Inferior parietal cortex (tissue), 1 donor: ENCODE measurements around the gene ATXN10.
"Not testable (repeated sequence)": the region's sequence is repeated elsewhere in the genome, so short reads cannot be mapped to it uniquely, and the experiment has no call there.

Experiments used
- DNase-seq: peaks from one replicate; pipeline ENCODE4 v3.0.0-alpha.2; 2016; ENCODE audit errors: extremely low spot score

Gene ATXN10

DNA sequence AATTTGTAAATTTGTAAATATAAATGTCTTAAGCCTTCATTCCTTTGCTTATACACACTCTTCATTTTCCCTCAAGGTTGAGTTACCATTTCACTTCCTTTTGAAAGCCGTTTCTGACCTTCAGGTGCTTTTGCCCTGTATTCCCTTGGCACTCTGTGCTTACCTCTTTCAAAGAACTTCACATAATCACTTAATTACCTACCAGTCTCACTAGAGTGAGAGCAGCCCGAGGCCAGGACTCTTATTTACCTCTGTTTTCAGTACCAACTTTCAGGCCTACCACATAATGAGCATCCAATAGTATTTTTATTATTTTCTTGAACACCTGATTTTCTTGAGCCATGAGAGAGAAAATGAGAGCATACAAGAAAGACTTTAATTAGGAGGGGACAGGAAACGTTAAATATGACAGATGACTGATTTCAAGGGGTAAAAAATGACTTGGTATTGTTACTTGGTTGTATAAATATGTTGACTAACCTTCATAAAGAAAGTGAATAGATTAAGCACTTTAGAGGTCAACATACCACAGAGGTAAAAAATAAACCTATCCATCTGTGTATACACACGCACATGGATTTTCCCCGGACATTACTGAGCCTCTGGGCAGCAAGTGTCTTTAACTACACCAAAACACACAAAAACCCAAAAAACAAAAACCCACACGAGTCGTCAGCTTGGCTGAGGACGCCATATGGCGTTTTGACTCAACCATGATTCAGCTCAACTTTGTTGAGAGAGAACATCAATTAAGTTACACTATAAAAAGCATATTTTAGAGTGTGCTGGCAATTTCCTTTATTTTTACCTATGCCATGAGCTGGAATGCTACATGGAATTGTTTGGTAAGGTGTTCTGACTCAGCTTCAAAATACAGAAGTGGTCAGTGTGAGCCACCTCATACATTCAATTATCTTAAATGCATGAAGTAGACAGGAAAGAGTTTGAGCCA lies 7.6 kb downstream of the ATXN10 start:
- DNase-seq = peak; percentile 62

DNA sequence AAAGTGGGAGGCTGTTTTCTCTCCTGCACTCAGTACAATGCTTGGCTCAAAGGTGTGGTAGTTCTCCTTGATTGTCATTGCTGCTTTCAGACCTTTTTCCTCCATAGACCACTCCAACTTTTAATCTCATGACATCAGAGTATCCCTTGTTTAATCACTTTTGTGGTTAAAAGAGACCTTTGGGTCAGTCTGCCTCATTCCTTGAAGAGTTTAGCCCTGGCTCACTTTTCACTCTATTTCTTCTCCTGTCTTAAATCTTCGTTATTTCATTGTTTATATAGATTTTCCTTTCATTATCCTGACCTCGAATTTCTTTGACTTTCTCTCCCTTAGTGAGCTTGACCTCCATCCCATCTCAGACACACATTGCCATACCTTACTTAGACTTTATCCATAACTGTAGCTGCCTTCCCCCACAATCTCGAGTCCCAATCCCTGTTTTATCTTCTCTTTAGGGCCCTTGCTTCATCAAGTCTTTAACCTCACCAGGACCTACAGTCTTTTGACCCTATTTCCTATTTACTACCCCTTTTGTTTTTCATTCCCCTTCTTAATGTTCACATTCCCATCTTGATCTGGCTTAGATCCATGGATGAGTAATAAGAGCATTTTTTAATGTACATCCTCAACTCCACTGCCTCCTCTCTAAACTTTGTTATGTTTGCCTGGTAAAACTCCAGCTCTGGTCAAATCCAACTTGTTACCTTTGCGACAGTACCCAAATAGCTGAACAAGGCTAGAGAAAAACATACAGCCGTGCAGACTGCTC lies 9.5 kb downstream of the ATXN10 start:
- no peak for DNase-seq

DNA sequence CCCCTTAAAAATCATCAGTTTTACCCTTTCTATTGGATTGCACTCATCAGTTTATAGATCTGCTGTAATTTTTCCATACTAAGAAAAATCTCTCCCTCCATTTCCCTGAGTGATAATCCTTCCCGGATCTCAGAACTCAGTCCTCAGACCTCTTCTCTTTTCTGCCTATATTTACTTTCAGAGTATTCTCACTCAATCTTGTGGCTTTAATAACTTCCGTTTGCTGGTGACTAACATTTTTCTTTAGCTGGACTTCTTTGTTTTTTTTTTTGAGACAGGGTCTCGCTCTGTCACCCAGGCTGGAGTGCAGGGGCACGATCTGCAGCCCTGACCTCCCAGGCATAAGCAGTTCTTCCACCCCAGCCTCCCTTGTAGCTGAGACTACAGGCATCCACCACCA lies 10.4 kb downstream of the ATXN10 start:
- DNase-seq = no peak

DNA sequence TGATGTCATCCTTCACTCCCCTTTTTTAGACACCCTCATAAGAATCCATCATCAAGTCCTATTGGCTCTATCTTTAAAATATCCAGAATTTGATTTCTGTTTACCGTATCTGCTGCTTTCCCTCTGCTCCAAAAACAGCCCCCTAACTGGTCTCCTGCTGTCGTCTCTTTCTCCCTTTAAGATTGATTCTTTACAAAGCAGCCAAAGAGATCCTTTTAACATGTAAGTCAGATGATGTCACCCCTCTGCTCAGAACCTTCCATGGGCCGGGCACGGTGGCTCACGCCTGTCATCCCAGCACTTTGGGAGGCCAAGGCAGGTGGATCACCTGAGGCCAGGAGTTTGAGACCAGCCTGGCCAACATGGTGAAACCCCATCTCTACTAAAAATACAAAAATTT lies 11.1 kb downstream of the ATXN10 start:
- DNase-seq = not testable (repeated sequence)

DNA sequence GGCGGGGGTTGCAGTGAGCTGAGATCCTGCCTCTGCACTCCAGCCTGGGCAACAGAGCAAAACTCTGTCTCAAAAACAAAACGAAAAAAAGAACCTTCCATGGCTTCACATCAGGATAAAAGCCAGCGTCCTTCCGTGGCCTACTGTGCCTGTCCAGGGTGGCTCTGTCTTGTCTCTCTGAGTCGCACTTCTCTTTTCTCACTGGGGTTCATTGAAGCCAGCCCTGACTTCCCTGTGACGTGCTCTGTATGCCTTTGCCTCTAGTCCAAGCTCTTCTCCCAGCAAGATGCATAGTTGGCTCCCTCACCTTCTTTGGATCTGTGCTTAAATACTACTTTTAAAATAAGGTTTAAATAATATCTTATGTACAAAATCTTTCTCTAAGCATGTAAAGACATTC lies 11.6 kb downstream of the ATXN10 start:
- DNase-seq = no peak

DNA sequence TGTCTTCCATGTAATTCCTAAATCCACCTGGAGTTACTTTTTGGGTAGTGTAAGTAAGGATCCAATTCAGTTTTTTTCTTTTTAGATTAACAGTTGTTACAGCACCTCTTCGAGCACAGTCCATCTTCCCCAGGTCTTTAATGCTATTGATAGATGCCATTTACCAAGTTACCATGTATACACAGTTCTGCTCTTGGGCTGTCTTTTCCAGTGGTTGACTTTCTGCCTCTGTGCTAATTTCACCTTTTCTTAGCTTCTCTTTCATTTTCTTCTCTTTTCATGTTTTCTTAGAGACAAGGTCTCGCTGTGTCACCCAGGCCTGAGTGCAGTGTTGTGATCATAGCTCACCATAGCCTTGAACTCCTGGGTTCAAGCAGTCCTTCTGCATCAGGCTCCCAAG lies 12.0 kb downstream of the ATXN10 start:
- DNase-seq = no peak

DNA sequence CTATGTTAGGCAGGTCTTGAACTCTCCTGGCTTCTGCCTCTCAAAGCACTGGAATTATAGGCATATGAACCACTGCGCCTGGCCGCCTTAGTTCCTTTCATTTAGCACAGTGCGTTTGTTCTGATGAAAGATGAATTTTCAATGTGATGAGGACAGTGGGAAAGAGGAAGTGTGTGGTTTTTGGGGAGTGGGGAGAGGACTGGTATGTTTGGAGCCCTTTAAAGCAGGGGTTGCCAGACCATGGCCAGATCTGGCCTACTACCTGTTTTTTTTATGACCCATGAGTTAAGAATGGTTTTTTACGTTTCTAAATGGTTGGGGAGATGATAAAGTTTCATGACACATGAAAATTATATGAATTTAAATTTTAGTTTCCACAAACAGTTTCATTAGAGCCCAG lies 12.5 kb downstream of the ATXN10 start:
- DNase-seq = no peak

DNA sequence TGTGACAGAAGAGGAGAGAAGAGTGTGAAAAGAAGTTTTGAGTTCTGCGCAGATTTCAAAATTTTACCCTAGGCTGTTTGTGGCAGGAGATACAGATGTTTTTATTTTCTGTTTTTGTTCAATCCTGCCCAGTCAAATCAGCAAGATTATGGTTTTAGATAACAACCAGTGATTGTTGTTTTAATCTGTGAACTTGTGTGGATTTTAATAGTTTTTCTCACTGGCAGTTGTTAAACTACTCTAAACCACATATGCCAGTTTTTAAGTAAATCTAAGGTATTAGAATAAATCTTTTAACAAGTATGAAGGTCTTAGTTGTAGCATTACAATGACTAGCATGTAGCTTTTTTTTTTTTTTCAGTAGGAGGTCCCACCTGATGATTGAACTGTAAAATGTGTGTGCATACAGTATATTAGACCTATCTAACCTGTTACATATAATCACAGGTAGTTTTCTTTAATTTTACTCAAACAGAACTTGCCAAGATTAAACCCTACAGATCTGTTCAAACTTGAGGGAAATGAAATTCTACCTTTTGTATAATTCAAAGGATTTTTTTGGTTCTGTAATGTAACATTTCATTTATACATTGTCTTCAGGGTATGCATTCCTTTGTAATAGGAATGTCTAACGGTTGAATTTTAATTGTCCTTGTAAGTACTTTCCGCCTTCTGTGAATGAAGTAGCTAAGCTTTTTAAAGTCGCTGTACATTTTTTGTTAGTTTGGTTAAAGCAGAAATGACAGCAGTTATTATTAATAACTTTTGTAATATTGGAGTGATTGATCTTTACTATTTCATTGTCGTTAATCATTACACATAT lies 13.3 kb downstream of the ATXN10 start:
- no peak for DNase-seq

DNA sequence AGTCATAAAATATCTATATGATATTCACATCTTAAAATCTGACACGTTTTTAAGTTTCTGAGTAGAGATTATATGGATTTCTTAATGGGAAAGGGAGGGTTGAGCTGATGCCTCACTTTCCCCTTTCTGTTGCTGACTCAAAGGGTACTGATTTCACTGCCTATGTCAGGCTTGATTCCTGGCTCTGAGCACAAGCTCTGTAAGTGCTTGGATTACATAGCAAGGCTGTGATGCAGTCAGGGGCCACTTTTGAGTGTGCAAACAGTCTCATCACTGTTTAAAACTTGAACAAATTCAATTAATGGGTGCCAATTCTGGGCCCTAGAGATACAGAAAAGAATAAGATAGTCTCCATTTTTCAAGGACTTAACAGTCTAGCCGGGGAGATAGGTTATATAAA lies 14.4 kb downstream of the ATXN10 start:
- no peak for DNase-seq

DNA sequence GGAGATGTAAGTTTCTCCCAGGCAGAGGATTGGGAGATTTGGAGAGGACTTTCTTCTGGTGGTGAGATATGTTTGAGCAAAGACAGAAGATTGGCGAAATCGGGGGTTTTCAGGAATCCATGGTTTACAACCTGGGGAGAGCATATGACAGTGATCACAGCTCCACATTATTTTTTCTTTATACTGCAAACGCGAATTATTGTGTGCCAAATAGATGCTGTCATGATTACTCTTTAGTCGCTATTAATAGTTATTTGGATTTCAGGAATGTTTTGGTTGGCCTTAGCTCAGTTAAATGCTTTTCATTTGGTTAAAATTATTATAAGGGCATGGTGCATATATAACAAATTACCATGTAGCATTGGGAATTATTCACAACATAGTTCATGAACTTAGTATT lies 15.2 kb downstream of the ATXN10 start:
- no peak for DNase-seq

DNA sequence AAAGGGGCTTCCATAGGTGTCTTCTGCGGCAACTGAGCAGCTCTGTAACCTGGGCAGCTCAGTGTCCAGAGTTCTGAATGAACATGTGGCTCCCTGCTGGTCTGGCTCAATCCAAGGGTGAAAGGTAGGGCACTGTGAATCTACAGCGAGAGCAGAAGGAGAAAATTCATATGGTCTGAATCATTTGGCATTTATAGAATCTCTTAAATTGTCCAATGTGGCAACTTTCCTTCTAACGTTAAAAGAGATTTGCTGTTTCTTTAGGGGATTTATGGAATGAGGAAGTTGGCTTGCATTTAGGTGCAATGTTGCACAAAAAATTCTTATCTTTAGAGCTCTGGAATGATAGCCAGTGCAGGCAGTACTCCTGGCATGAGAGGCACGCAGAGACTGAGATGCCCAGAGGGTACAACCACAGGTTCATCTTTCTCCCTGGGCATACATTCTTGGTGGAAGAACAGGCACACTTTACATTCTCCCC lies 17.0 kb downstream of the ATXN10 start:
- no peak for DNase-seq

DNA sequence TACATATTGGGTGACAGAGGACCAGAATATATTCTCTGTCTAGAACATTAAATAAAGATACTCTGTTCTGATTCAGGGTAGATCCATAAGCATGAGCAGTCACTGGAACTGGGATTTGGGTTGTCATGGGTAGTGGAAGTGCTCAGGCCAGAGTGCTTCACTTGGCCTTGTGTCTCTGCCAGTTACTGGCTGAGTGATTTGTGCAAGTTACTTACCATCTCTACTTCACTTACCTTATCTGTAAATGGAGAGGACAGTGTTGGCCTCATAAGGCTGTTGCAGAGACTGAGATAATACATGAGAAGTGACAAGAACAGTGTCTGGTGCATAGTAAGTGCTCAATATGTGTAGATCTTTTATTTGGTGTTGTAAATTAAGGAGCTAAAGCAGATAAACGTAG lies 17.6 kb downstream of the ATXN10 start:
- DNase-seq = no peak

DNA sequence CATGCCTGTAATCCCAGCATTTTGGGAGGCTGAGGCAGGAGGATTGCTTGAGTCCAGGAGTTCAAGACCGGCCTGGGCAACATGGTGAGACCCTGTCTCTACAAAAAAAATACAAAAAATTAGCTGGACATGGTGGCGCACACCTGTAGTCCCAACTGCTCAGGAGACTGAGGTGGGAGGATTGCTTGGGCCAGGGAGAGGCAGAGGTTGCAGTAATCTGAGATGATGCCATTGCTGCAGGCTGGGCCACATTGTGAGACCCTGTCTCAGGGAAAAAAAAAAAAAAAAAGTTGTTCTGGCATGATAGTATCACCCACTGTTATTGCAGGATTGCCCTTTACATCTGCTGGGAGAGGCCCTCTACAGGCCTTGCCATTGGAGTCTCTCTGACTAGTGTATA lies 18.4 kb downstream of the ATXN10 start:
- DNase-seq = no peak

DNA sequence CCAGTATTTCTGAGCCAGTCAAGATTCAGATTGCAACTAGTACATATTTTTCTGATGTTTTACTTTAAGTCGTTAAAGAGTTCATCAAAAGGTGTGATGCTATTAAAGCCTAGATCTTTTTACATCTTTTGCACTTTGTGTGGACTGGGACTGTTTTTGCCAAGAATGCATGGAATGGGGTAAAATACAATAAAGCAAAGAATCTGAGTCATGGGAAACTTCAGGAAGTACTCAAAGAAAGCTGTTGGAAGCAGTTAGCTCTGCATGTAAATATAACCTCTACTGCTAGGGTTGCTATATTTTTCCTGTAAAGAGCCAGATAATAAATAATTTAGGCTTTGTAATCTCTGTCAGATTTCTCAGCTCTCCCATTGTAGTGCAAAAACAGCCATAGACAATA lies 20.9 kb downstream of the ATXN10 start:
- no peak for DNase-seq

DNA sequence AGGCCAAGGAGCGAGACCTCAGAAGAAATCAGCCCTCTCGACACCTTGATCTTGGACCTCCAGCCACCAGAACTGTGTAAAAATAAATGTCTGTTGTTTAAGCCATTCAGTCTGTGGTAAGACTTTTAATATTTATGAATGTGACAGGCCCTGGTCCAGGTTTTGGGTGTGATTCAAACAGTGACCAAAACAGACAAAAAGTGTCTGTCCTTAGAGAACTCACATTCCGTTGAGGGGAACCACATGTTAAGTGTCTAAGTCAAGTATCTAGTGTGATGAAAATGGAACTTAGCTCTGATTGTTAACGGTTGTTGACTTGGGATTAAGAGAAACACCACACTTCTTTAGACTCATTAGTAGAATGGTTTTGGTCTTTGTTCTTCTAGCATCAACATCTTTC lies 22.2 kb downstream of the ATXN10 start:
- no peak for DNase-seq

DNA sequence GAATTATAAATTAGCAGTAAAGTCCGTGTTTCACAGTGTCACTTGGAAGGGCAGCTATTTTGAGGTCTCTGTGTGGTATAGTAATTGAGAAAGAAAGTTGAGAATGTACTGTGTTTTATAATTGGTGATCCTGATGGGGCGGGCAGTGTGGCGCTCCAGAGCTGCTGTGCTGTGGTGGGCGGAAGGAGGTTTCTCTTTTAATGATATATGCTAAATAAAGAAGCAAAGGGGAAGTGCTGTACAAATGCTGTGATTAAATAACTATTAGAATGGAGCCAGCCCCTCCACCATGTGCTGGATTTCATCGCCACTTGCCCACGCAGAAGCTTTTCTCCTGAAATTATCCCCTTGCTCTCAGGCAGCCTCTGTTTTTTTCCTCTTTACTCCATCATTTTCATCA lies 24.6 kb downstream of the ATXN10 start:
- no peak for DNase-seq

DNA sequence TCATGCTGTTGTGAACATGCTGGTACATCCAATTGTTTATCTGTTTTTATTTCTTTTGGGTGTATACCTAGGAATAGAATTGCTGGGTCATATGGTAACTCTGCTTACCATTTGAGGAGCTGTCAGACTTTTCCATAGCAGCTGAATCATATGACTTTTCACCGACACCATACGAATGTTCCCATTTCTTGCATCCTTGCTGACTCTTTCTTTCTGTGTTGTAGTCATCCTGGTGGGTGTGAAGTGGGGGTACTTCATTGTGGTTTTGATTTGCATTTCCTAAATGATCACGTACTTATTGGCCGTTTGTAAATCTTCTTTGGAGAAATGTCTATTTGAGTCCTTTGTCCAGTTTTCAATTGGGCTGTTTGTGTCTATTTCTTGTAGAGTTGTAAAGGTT lies 26.5 kb downstream of the ATXN10 start:
- no peak for DNase-seq

DNA sequence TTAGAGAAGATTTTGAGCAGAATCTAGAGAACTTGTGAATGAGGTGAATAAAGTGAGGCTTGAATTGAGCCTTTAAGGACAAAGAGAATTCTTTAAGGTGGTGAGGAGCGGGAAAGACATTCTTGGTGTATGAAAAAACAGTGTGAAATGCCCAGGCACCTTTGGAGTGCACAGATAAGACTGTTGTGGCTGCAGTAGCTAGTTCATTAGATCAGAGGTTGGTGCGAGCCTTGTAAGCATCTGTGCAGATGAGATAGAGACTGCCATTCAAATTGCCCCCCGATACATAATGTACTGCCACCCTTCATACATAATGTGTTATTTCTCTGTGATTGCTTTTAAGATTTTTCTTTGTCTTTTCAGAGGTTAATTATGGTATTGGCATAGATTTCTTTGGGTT lies 31.3 kb downstream of the ATXN10 start:
- DNase-seq = no peak

DNA sequence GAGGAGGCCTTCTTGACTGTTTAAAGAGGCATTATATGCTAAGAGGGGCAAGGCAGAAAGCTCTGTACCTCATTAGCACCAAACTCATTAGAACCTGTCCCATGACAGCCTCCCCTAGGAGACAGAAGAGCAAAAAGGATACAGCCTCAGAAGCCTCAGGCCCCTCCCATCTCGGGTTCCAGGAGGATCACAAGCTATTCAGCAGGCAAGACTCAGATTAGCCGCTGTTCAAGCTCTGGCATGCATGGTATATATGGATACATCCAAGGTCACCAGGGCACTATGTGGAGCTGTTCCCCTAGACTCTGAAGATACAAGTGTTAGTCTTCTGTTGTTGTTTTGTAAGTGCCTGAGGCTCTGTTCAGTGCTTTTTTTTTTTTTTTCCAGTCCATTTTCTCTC lies 32.1 kb downstream of the ATXN10 start:
- DNase-seq = no peak

DNA sequence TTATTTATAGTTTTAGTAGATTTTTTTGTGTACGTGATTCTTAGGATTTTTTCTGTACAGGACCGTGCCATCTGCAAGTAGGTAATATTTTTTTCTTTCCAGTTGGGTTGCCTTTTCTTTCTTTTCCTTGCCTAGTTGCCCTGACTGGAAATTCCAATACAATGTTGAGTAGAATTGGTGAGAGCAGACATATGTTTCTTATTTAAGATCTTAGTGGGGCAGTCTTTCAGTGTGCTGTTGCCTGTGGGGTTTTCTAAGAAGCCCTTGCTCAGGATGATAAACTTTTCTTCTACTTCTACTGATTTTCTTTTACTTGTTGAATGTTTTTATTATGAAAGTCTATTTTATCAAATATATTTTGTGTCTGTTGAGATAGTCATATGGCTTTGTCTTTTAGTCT lies 33.0 kb downstream of the ATXN10 start:
- DNase-seq = no peak

DNA sequence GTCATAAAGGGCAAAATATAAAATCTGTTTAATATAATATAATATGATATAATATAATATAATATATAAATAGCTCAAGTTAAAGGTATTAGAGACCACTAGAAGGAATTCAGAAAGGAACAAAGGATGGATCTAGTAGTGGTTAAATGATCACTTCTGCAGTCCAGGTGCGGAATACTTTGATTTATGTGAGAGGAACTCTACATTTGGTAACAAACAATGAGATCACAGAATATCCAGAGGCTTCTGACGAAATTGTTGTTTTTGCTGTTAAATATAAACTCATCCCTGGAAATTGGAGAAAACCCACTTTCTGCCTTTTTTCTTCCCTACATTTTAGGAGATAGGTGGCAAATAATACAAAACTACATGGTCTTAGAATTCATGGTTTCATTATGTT lies 36.0 kb downstream of the ATXN10 start:
- no peak for DNase-seq

DNA sequence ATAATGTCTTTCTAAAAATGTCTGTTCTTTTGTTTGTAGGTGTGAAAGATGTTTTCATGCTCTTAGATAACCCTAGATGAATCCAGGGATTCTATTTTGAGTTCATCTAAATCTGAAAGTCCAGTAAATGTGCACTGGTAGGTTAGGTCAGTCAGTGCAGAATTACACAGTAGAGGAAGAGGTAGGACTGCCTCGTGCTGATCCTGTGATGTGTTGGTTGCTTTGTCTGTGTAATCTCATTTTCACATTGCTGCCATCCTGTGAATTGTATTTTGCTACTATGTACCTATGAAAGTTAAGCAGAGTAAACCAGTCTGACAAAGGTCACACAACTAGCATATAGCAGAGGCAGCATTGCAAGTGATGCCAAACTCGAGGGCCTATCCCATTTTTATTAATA lies 36.5 kb downstream of the ATXN10 start:
- no peak for DNase-seq
